Measurements from ENCODE around the gene CPXCR1. TPM values are rescaled to one million over a fixed set of nuclear protein-coding genes. Genes with fewer than 3 reads are reported as not detected.
"Not testable (repeated sequence)": the region's sequence is repeated elsewhere in the genome, so short reads cannot be mapped to it uniquely, and the experiment has no call there.

CPXCR1 gene
- not detected for total RNA-seq

- no peaks in the 10 kb centered on the region for H3K9me3 Mint-ChIP-seq (ENCODE audit: insufficient read depth)
- ChIA-PET CTCF (no interaction called here), POLR2A (no interaction called here)
- H3K27me3 Mint-ChIP-seq (ENCODE audit: low read depth), result no peaks in the 10 kb centered on the region
- no peak within 1 kb of the TSS for H3K4me3 Mint-ChIP-seq
- no peaks in the 10 kb centered on the region for H3K4me1 Mint-ChIP-seq (ENCODE audit: low read depth)
- ATAC-seq (no peak), DNase-seq (no peak)
- no peak within 1 kb of the TSS for H3K27ac Mint-ChIP-seq
- H3K36me3 Mint-ChIP-seq (ENCODE audit: low read depth), result no peaks in the 10 kb centered on the region
Observed at GRCh38 chrX:88746925-88747324, at the start of gene CPXCR1. CPXCR1 (plus strand) TSS chrX:88747225; CDS start chrX:88753415, 6,190 bp downstream.

GRCh38 chrX:88735835-88736234 lies 11.2 kb upstream of the CPXCR1 start:
- ChIA-PET CTCF (no interaction called here), POLR2A (no interaction called here)
- H3K9me3 Mint-ChIP-seq (ENCODE audit: insufficient read depth), result peaks cover 4% of the 10 kb centered on the region
- H3K4me1 Mint-ChIP-seq (ENCODE audit: low read depth), result no peaks in the 10 kb centered on the region
- no peak overlapping the region for H3K27ac Mint-ChIP-seq
- ATAC-seq, result no peak
- no peaks in the 10 kb centered on the region for H3K36me3 Mint-ChIP-seq (ENCODE audit: low read depth)
- no peak overlapping the region for H3K4me3 Mint-ChIP-seq
- H3K27me3 Mint-ChIP-seq (ENCODE audit: low read depth), result no peaks in the 10 kb centered on the region
- DNase-seq, result no peak

- H3K9me3 Mint-ChIP-seq (ENCODE audit: insufficient read depth); DNase-seq; CTCF ChIA-PET; H3K4me3 Mint-ChIP-seq; H3K27me3 Mint-ChIP-seq (ENCODE audit: low read depth); ATAC-seq; H3K4me1 Mint-ChIP-seq (ENCODE audit: low read depth); H3K27ac Mint-ChIP-seq; POLR2A ChIA-PET; H3K36me3 Mint-ChIP-seq (ENCODE audit: low read depth): not testable (repeated sequence)
Observed at GRCh38 chrX:88746215-88746614, 810 bp upstream of the CPXCR1 start.

GRCh38 chrX:88752339-88752738 lies 5.3 kb downstream of the CPXCR1 start:
- POLR2A ChIA-PET; CTCF ChIA-PET; H3K27me3 Mint-ChIP-seq (ENCODE audit: low read depth); H3K27ac Mint-ChIP-seq; H3K36me3 Mint-ChIP-seq (ENCODE audit: low read depth); DNase-seq; ATAC-seq; H3K4me3 Mint-ChIP-seq; H3K4me1 Mint-ChIP-seq (ENCODE audit: low read depth); H3K9me3 Mint-ChIP-seq (ENCODE audit: insufficient read depth): not testable (repeated sequence)

- DNase-seq (no peak), ATAC-seq (no peak)
- no peaks in the 10 kb centered on the region for H3K36me3 Mint-ChIP-seq (ENCODE audit: low read depth)
- H3K4me3 Mint-ChIP-seq, result no peak overlapping the region
- no peaks in the 10 kb centered on the region for H3K27me3 Mint-ChIP-seq (ENCODE audit: low read depth)
- ChIA-PET CTCF (no interaction called here), POLR2A (no interaction called here)
- no peaks in the 10 kb centered on the region for H3K4me1 Mint-ChIP-seq (ENCODE audit: low read depth)
- no peak overlapping the region for H3K27ac Mint-ChIP-seq
- H3K9me3 Mint-ChIP-seq (ENCODE audit: insufficient read depth), result peaks cover 3% of the 10 kb centered on the region
Observed at GRCh38 chrX:88789825-88790224, 42.8 kb downstream of the CPXCR1 start.
